Stimulated activated CD4-positive, alpha-beta T cell treated with anti-CD3 and anti-CD28 coated beads, Interleukin-1b, Interleukin-23, amount 100 ng/mL, for 24 hours (primary cell): ENCODE measurements around the gene NT5C.

ENCODE experiments used
- DNase-seq, 4 experiments: peaks; one replicate each; pipeline ENCODE4 v3.0.0-alpha.2; 2020; ENCODE audit warnings: low read depth in 4 of 4, low spot score in 1 of 4

Gene NT5C

GRCh38 chr17:75118307-75118706 is 13.2 kb downstream of the NT5C start:
- DNase-seq = no peak

GRCh38 chr17:75116737-75117136 is 14.8 kb downstream of the NT5C start:
- DNase-seq = no peak

DNA sequence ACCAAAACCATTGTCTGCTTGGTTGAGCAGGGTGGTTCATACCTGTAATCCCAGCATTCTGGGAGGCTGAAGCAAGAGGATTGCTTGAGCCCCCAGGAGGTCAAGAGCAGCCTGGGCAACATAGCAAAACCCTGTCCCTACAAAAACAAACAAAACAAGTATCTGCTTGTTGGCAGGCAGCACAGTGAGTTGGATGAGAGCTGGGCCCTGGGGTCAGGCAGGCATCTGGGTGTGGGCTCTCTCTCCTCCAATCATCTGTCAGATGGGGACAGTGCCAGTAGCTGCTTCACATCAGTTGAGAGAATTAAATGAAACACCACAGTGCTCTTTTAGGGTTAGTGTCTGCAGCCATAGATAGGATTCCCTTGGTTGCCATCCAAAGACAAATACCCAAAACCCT is 16.0 kb downstream of the NT5C start:
- no peak for DNase-seq

GRCh38 chr17:75114552-75115314 is 16.8 kb downstream of the NT5C start:
- DNase-seq = no peak

DNA sequence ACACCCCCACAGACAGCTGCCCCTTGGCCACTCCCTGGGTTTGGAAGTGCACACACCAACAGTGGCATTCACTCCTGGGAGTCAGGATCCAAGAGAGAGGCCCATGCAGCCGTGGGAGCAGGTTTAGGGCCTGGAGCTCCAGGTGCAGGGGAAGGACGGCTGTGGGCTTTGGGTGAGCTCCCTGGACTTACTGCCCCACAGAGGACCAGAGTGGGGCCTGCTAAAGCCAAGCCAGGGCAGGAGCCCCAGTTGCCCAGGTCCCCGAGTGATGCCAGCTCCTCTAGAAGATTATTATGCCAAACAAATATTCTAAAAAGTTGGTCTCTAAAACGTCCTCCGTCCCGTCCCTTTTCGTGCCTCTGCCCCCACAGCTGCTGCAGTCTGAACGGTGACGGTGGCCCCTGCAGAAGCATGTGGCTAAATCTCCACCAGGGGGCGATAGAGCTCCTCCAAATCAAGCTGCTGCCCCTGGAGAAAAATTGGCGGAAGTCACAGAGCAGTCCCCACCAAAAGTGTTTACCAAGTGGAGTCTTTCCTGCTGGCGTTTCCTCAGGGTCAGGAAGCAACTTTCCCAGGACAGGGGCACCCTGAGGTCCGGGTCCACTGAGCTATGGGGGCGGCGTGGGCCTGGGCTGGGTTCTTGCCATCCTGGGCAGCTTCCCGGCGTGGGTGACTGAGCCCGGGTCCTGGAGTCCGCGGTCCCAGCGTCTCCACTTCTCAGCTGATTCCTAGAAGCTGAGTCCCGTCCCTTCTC is 17.6 kb downstream of the NT5C start:
- DNase-seq = peak; percentile 82 to 89 (median 85)

DNA sequence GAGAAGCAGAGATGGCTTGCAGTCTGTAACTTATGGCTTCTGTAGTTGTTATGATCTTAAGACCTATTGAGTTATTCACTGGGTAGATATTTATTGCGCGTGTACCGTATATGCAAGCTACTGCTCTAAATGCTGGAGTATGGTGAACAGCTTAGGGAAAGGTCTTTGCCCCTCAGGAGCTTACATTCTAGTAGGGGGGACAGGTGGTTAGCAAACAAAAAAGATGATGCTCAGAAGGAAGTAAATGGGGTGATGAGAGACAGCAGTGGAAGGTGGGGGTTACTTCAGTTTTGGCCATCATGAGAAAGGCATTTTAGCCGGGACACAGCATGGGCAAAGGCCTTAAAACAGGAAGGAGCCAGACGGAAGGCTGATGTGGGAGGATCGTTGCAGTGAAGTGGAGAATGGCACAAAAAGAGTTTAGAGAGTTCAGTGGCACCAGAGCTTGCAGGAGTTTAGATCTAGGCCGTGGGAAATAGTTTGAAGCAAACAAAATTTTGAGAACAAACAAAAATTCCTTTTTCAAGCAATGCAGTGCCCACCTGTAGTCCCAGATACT is 19.7 kb downstream of the NT5C start:
- no peak for DNase-seq

GRCh38 chr17:75110234-75110937 is 21.2 kb downstream of the NT5C start:
- DNase-seq = no peak

DNA sequence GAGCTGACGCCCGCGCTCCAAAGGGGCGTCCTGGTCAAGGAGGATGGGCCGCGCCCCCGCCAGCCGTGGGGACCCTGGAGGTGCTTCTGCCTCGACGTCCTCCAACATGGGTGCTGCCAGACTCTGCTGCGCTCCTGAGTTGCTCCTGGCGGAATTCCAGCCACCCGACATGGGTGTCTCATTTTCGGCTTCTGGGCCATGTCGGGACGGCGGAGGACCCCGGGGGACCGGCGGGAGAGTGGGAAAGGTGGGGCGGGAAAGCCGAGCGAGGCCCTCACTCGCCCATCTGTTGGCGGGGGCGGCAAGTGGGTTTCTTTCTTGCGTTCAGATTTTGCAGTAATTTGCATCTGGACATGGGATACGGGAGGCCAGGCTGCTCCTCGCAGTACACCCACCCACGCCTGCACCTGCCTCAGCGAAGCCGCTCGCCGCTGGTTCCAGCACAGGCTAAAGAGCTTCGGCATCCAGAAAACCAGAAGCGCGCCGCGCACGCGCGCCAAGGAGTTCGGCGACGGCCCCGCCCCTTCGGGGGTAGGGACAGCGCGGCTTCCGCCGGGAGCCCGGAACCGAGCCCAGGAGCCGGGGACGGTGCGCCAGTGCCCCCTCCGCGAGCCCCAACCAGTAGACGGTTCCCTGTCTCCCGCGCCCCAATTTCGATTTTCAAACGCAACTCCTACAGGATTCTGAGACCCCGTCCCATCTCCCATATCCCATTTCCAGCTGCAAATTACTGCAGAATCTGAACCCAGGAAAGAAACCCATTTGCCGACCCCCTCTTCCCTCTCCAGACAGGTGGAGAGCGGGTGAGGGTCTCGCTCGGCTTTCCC is 21.9 kb downstream of the NT5C start, which contains the start of gene ARMC7:
Gene ARMC7 (plus strand): TSS at position 563 of the 827 bp plus-strand sequence. CDS start 320 bp downstream, outside the sequence.
- peak; percentile 75 to 94 (median 85) for DNase-seq

DNA sequence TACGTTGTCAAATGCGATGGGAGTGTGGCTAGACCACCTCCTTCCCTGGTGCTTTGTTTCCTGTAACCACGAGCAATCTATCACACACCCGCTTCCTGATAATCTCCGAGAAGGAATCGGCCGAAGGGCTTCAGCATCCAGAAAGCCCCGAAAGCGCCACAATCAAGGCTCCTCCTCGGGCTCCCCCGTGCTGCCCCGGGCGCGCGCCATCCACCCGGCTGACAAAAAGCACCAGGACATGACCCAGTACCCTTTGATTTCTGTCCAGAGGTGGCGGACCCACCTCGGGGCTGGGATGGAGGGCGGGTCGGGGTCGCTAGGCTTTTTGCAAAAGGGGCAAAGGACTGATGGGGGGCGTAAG is 22.5 kb downstream of the NT5C start:
- DNase-seq = no peak

GRCh38 chr17:75108193-75108592 is 23.3 kb downstream of the NT5C start:
- no peak for DNase-seq

DNA sequence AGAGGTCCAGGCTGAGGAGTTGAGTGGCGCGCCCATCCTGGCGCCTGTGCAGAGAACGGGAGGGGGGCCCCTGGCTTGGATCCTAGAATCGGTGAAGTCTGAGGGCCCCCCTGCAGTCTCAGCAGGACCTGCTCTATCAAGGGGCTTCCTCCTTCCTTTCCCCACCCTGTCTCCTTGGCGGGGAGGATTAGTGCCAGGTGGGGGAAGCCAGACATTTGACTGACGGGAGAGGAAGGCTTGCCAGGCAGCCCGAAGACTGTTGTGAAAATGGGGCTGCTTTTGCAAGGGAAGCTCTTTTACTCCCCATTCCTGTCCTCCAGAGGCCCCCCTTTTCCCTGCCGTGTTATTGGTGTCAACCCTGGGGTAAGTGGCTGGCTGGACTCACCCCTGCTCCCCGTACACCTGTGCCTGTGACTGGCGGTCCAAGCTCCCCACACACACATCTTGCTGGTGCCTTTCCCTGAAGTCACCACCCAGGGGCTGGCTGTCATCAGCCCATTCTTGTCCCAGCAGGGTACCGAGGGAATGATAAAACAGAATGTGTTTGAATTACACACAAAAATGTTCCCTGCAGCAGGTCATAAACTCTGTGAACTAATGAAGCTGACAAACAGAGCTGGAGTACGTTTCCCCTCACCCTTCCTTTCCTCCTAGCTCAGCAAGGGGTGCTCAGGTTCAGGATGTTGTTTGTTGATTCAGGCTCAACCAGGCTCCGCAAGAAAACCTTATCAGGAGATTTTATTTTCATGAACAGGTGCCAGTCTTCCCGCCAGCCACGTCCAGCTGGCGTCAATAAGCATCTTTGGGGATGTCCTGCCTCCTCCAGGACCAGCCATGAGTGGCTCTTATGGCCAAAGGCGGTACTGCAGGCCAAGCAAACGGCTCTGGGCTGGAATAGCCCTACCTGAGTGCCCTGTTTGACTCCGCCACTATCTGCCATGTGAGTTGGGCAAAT is 26.1 kb downstream of the NT5C start:
- DNase-seq = no peak

GRCh38 chr17:75103601-75104554 is 27.7 kb downstream of the NT5C start:
- DNase-seq = no peak

DNA sequence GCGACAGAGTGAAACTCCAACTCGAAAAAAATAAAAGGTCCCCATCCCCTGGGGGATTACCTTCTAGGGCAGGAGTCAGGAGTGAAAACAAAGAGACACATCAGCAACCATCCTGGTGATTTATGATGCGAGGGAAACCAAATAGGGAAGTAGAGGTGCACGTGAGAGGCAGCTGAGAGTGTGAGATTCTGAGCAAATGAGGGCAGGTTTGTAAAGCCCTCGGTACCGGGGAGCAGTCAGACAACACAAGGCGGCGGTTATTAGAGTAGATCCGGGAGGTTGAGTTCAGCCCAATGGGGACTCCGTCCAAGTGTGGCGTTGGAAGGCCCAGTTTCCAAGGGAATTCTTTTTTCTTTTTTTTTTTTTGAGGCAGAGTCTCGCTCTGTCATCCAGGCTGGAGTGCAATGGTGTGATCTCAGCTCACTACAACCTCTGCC is 29.1 kb downstream of the NT5C start:
- DNase-seq = no peak

DNA sequence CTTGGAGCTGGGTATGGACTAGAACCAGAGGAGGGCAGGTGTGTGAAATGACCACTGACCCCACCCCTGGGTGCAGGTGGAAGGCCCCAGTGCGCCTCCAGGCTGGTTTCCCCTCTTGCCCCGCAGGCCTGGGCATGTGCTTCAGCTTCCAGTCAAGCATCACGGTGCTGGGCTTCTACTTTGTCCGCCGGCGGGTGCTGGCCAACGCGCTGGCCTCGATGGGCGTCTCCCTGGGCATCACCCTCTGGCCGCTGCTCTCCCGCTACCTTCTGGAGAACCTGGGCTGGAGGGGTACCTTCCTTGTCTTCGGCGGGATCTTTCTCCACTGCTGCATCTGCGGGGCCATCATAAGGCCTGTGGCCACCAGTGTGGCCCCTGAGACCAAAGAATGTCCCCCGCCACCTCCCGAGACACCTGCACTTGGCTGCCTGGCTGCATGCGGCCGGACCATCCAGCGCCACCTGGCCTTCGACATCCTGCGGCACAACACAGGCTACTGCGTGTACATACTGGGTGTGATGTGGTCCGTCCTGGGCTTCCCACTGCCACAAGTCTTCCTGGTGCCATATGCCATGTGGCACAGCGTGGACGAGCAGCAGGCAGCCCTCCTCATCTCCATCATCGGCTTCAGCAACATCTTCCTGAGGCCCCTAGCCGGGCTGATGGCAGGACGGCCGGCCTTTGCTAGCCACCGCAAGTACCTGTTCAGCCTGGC is 31.5 kb downstream of the NT5C start:
- DNase-seq = no peak

DNA sequence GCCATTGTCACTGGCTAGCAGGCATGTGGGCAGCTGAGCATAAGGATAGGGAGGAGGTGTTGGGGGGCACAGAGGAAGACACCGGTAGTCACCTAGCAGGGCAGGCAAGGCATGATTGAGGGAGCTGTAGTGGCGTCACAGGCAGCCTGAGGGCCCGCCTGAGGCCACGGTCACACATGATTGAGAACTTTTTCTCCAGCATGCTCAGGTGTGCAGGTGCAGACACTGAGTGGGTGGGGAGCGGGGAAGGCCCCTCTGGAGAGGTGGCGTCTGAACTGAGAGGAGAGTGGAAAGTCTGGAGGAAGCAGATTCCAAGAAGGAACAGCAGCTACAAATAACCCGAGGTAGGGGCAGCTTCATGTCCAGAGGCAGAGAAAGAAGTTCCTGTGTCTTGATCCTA is 32.7 kb downstream of the NT5C start:
- no peak for DNase-seq

GRCh38 chr17:75097865-75098264 is 33.7 kb downstream of the NT5C start:
- DNase-seq = no peak

- DNase-seq = no peak
Observed at GRCh38 chr17:75096082-75096625, 35.4 kb downstream of the NT5C start.
